NCI-H748 (cell line): ENCODE data around the gene DUSP9.
"Not testable (repeated sequence)": the region's sequence is repeated elsewhere in the genome, so short reads cannot be mapped to it uniquely, and the experiment has no call there.

ENCODE experiments used
- DNase-seq: peaks from one replicate; lab custom pipeline; 2025; ENCODE audit not compliant: unreplicated experiment; lab: John Stamatoyannopoulos, UW

DUSP9 gene

DNA sequence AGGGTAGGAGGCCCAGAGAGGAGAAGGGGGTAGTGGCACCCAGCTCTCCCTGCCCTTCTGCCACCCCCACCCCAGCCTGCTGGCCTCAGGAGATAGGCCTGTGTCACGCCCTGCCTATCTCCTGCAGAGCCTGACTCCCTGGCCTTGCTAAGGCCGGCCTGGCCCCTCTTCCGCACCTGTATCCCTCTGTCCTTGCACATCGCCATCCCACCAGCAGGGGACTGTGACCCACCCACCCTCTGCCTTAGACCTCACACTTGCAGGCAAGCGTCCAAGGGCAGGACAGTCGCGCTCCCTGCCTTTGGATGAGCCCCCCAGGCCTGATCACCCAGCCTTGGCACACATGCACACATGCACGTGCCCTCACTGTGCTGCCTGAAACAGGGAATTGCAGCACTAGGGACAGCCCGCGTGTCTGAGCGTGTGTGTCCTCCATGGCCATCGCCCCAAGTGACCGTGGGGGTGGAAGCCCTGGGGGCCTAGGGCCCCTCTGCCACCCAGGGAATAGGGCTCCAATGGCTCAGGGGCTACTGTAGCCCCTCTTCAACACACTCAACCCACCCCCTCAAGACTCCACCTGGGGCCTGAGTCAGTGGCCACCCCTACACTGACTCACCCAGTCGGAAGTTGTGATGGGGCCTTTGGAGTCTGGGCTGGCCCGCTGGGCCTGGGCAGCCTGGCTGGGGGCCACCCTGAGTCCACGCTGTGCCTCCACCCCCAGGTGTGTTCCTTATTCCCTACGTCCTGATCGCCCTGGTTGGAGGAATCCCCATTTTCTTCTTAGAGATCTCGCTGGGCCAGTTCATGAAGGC is 42.9 kb downstream of the DUSP9 start:
- DNase-seq: no peak

DNA sequence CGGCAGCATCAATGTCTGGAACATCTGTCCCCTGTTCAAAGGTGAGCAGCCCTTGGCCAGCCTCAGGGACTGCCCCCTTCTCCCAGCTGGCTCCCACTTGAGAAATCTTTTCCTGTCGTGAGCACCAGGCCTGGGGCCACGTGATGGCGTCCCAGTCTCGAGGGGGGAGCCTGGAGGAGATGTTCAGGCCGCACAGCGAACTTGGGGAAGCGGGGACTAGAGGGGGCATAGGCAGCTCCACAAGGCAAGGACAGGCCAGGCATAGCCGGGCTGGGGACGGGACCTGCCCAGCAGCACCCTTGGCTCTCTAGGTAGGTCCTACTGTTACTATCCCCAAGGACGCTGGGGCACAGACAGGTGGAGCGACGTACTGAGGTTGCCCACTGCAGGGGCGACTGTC is 43.5 kb downstream of the DUSP9 start:
- DNase-seq: no peak

DNA sequence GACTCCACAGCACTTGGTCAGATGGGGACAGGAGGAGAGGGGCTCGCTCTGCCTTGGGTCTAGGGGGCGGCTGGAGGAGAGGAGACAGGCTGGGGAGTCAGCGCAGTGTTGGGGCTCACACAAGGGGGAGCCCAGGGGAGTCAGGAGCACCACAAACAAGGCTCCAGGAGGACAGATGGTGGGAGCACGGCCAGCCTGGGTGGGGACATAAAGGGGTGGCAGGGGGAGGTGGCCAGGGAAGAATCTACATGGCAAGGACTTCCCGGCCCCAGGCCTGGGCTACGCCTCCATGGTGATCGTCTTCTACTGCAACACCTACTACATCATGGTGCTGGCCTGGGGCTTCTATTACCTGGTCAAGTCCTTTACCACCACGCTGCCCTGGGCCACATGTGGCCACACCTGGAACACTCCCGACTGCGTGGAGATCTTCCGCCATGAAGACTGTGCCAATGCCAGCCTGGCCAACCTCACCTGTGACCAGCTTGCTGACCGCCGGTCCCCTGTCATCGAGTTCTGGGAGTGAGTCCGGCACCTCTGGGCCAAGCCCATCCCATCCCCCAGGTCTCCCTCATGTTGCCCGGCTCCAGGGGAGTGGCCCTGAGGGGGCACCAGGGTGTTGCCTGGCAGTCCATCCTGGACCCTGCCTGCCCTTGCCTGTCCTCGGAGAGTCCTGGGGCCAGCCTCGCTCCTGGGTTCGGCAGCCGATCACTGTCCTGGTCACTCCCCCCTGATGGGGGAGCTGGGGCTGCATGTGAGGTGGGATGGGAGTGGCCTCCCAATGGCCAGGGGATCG is 44.2 kb downstream of the DUSP9 start:
- not testable (repeated sequence) for DNase-seq

DNA sequence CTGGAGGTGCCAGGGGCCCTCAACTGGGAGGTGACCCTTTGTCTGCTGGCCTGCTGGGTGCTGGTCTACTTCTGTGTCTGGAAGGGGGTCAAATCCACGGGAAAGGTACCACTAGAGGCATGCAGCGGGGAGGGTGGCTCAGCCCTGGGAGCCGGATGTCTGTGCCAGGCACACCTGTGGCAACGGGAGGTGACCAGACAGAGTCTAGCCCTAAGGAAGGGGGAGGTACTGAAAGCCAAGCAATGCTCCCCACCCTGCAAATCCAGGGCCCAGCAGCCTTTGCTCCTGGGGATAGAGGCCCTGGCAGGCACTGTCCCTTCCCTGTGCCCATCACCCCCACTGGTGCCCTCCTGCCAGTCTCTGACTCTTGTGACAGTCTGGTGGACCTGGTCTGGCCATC is 45.0 kb downstream of the DUSP9 start:
- no peak for DNase-seq

DNA sequence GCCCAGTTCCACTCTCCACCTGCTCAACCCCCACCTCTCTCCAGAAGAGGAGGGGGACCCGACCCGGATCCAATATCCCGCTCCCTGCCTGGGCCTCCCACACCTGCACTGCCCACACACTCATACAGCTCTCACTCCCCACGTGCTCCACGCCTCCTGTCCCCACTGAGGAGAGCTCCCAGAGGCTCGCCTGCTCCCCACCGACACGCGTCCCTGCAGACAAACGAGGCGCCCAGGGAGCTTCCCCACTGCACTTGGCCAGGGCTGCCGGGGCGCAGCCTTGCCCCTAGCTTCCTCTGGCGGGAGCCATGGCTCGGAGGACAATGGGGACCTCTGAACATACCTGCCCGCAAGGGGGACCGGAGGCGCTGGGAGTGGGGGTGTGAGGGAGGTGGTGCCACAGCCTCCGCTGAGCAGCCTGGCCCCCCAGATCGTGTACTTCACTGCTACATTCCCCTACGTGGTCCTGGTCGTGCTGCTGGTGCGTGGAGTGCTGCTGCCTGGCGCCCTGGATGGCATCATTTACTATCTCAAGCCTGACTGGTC is 45.7 kb downstream of the DUSP9 start:
- no peak for DNase-seq

DNA sequence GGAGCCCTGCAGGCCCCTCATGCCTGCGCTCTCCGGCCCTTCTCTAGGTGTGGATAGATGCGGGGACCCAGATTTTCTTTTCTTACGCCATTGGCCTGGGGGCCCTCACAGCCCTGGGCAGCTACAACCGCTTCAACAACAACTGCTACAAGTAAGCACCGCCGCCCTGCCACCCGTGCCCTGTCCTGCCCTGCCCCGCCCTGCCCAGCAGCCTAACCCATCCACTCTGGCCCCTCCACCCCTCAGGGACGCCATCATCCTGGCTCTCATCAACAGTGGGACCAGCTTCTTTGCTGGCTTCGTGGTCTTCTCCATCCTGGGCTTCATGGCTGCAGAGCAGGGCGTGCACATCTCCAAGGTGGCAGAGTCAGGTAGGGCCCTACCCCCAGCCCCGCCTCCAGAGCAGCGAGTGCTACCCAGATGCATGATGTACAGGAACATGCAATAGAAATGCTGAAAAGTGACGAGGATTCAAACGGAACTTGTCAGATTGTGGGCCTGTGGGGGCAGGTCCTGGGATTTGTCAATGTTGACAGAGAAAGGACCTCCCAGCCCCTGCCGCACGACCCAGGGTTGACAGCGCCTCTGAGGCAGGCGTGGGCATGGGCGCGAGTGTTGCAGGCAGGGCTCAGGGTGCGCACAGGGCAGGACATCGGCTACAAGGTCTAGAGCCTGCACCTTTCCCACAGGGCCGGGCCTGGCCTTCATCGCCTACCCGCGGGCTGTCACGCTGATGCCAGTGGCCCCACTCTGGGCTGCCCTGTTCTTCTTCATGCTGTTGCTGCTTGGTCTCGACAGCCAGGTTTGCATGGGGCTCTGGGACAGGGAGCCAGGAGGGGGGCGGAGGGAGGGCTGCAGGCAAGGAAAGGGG is 46.4 kb downstream of the DUSP9 start:
- no peak for DNase-seq

DNA sequence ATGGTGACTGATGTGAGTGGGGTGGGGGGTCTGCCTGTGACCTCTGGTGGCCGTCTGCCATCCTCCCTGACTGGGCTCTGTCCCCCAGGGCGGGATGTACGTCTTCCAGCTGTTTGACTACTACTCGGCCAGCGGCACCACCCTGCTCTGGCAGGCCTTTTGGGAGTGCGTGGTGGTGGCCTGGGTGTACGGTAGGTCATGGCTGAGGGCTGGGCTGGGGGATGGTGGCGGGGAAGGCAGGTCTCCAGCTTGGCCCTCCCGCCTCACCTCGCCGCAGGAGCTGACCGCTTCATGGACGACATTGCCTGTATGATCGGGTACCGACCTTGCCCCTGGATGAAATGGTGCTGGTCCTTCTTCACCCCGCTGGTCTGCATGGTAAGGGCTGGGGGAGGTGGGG is 47.3 kb downstream of the DUSP9 start:
- DNase-seq: not testable (repeated sequence)

DNA sequence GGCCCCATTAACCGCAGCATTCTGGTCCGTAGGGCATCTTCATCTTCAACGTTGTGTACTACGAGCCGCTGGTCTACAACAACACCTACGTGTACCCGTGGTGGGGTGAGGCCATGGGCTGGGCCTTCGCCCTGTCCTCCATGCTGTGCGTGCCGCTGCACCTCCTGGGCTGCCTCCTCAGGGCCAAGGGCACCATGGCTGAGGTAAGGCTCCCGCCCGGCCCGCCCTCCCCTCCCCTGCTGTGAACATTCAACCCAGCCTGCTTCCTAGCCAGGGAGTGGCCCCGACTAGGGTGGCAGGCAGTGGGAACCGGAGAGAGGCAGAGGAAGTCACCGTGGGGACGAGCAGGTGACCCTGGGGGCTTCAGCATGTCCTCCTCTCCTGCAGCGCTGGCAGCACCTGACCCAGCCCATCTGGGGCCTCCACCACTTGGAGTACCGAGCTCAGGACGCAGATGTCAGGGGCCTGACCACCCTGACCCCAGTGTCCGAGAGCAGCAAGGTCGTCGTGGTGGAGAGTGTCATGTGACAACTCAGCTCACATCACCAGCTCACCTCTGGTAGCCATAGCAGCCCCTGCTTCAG is 47.8 kb downstream of the DUSP9 start:
- DNase-seq: no peak

DNA sequence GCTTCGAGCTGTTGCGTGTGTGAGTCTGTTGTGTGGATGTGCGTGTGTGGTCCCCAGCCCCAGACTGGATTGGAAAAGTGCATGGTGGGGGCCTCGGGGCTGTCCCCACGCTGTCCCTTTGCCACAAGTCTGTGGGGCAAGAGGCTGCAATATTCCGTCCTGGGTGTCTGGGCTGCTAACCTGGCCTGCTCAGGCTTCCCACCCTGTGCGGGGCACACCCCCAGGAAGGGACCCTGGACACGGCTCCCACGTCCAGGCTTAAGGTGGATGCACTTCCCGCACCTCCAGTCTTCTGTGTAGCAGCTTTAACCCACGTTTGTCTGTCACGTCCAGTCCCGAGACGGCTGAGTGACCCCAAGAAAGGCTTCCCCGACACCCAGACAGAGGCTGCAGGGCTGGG is 49.1 kb downstream of the DUSP9 start:
- DNase-seq: no peak

DNA sequence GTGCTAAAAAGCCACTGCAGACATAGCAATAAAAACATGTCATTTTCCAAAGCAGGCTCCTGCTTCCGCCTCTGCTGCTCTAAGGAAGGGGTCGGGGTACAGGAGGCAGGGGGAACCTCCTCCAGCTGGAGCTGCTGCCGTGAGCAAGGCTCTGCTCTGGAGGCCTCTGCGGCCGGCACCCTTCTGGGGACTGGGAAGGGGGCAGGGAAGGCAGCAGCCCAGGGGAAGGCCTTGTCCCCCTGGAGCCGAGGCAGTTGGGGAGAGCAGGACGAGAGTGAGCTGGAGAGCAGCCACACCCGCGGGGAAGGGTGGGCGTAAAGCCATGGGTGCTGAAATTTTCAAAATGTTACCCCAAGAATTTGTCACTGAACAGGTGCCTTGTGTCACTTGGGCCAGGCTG is 49.5 kb downstream of the DUSP9 start:
- not testable (repeated sequence) for DNase-seq

DNA sequence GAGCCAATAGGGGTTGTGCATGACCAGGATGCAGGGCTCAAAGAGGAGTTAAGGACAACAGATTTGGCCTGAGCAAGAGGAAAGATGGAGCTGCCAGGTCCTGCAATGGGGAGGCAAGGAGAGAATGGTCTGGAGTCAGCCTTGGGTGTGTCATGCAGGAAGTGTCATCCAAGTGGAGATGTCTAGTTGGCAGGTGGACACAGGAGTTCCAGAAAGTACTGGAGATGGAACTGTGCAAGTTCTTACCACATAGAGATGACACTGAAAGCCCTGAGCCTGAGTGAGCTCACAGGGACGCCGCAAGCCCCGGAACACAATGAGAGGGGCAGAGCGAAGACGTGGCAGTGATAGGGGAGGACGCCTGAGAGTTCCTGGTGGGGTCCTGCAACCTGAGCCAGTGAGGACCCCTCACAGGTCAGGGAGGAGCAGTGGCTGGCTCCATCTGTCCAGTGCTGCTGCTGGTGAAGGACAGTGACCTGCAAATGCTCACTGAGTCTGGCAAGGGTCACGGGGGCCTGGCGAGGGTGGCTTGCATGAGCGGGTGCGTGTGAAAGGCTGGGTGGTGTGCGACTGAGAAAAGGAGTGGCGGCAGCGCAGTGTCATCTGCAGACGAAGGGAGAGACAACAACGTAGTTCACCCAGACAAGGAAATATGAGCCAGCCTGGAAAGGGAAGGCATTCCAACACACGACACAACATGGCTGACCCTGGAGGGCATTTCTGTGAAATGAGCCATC is 50.2 kb downstream of the DUSP9 start:
- DNase-seq: not testable (repeated sequence)

DNA sequence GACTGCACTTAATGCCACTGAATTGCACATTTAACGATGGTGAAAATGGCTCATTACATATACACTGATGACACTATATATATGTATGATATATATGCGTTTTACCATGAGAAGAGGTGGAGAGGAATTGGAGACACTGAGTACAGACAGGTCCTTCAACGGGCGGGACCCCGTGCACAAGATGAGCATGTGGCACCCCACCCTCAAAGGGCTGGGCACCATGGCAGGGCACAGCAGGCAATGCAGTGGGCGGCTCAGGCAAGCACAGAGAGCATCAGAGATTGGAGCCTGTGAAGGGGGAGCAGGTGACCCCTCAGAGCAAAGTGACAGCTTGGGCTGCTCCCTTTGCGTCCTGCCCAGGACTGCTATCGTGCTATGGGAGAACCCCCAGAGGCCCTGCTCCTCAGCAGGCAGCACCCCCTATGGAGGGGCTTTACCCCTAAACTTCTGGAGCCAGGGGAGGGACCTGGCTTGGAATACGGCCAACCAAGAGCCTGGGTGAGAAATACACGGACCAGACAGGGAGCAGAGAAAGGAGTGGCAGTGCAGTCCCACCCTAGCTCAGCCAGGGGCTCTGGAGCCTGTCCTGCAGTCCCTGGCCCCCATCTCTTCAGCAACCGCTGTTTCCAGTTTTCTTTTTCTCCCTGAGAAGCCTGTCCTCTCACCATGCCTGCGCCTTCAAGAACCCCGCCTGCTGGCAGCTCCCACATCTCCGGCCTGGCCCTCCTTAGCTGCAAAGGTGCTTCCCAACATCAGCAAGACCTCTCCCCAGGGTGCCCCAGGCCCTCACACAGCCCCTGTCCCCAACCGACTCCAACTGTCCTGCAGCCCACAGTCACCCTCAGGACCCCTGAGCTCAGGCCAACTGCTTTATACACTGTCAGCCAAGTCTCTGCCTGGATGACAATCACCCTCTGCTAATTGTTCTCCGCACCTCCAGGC is 51.2 kb downstream of the DUSP9 start:
- no peak for DNase-seq

DNA sequence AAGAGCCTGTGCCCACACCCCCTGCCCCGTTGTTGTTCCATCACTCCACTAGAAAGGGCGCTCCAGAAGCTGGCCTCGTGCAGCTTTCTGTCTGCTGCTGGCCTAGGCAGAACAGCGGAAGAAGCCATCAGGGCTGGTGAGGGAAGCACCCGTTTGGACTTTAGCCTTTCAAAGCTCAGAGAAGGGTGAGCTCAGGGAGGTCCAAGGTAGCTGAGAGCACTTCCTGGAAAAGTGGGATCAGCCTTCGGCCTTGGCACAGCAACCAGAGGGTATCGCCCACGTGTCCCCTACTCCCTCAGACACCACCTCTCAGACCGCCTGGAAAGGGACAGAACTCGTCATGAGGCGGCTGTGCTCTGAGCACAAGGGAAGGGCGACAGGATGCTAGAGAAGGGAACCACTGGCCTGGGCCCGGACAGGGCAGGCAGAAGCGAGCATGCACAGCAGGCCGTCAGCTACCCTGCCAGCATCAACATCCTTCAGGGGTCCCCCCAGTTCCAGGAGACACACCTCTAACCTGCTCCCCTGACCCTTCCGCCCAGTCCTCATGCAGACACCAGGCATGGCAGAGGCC is 52.3 kb downstream of the DUSP9 start:
- not testable (repeated sequence) for DNase-seq

DNA sequence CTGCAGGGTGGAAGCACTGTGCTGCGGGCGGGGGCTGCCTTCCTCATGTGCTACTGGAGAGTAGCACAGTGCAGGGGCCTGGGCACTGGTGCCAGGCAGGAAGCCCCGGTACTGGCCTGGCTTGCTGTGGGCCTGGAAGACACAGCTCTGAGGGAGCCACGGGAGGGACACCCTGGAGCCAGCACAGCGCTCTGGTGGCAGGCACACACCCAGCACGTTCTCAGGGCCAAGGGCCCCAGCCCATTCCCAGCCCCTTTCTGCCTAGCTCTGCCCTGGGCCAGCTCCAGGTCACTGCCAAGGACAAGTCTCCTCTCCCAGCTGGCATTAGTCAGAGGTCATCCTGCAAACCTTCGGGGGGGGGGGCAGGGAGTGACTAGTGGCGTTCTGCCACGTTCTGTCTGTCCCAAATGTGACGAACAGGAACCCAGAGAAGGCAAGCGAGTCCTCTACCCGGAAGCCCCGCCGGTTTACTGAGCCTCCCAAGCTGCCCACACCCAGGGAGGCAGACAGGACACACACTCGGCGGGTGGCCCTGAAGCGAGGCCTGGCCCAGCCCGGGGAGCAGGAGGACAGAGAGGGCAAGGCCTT is 52.9 kb downstream of the DUSP9 start:
- not testable (repeated sequence) for DNase-seq

DNA sequence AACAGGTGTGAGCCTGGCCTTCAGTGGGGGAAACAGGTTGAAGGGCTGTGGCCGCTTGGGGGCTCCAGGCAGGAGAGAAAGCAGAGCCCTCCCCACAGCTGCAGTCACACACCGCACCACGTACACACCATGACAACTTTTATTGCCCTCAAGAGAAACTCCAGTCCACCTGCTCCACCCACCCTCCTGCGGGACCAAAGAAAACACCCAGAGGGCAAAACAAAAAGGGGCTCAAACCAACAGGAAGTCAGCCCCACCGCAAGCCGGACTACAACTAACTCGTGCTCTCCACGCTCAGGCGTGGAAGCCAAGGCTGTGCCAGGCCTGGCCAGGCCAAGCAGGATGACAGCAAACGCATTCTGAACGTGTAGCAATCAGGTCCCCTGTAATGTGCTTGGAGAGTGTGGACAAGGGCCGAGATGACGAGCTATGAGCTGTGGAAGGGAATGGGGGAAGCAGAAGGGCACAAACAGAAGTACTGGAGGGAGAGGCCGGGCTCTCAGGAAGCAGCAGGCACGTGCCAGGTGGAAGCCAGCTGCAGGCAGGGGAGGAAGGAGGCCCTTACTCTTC is 53.5 kb downstream of the DUSP9 start:
- no peak for DNase-seq
